Stimulated activated CD8-positive, alpha-beta memory T cell treated with anti-CD3 and anti-CD28 coated beads, Interleukin-4, amount 100 ng/mL, for 1 hour (primary cell): ENCODE measurements around the gene PRR35.
"Not testable (repeated sequence)": the region's sequence is repeated elsewhere in the genome, so short reads cannot be mapped to it uniquely, and the experiment has no call there.

ENCODE experiments used
- DNase-seq, 2 donors: peaks; one replicate each; pipeline ENCODE4 v3.0.0-alpha.2; 2020; ENCODE audit warnings: low read depth in 2 of 2, low spot score in 1 of 2

The PRR35 gene

DNA sequence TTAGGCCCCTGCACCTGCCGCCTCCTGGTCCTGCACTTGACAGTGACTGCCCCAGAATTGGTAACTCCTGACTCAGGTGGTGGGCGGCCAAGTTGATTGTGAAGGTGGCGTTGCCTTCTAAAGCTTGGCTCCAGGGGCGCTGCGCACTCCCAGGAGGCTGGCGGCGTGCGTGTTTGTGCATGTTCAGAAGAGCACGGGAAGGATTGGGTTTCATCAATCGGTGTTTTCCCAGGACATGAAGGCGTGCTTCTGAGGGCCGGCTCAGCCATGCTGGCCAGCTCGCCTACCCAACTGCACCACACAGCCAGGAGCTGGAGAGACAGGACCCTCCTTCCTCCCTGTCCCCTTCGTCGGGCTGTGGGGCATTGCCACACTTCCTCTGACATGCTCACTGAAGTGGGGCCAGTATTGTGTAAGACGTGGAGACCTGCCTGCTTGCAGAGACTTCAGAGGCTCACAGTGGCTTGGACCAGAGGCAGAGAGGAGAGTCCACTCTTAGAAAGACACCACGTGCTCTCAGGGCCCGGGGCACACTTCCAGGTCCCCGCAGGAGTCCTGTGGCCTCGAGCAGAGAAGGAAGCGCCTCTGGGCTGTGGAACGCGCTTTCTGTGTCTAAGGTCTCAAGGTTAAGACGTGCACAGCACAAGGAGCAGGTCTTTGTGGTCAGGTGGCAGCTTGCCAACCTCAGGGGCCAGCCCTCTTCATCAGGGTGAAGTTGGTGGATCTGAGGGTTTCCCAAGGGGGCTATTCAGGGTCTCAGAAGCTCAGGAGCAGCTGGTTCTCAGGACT, 32.5 kb downstream of the PRR35 start:
- DNase-seq, result no peak

DNA sequence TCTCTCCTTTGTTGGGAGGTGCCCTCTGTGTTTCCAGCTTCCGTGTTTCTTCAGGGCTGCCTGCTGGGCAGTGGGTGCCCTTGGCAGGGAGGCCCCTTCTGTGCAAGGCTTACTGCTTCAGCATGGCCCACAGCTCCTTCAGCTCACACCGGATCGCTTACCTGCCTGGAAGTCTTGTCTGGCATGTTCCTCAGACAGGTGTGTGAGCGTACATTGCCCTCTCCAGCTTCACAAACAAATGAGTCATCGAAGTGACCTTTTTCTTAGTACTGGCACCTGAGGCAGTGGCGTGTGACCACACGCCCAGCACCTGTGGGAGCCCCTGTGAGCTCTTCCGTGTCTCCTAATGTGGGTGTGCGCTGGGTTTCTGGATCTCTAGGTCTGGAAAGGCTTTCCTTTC, 33.2 kb downstream of the PRR35 start:
- no peak for DNase-seq

DNA sequence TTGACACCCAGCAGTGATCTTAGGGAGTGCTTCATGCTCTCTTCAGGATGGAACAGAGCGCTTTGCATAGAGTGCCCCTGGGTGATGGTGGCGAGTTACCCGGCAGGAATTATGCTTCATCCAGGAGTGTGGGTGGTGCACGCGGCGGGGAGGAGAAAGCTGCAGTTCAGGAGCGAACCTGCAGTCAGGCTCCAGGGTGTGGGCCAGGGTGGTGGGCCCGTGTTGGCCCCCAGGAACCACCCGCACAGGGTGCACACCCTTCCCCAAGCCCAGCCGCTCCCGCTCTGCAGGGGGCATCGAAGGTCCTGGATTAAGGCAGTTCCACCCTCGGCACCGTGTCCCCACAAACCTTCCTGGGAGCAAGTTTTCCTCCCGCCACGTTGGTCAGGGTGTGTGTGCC, 33.6 kb downstream of the PRR35 start:
- no peak for DNase-seq

DNA sequence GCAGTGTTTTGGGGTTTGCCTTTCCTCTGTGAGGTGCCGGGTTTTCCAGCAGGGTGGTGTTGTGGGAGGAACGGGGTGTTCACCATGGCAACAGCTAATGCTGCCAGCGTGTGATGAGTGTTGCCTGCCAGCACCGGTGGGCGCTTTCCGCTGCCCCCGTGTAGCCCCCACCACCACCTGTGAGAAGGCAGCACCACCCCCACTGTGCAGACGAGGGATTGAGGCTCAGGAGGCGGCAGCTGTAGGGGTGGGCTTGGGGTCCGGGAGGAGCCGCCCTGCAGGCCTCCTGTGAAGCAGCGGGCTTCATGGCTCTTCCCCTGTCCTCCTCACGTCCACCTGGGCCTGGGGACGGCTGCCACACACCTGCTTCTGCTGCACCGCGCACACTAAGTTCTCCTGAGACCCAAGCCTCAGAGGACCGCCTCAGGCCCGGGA, 34.9 kb downstream of the PRR35 start:
- no peak for DNase-seq

DNA sequence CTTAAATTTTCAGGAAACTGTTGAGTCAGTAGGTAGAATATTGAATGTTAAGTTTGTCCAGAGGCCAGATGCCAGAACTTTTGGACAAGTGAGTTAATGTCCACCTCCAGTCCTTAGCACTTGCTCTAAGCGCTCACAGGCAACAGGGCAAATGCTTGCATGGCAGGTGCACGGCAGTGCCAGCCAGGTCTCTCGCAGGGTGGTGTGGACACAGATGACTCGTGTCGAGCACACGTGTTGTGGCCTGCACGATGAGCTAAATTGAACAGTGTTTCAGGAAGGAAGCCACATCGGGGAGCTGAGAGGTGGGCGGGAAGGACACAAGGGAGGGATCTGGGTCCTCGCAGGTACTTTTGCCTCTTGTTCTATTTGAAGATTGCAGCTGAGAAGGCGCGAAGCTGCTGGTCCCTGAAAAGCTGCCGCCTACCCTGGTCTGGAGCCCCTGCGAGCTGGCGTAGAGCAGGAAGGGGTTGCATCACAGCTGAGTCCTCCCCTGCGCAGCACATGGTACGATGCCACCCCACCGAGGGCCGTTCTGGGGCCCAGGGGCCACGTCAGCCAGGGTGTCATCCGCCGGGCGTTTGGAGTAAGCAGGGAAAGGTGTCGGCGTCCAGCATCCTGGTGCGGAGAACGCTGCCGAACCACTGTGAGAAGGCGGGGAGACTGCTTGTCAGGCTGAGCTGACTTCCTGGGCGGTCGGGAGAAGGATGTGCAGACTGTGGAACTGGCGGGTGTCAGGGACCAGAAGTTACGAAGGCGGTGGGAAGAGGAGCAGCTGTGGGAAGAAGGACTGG, 35.9 kb downstream of the PRR35 start:
- no peak for DNase-seq

DNA sequence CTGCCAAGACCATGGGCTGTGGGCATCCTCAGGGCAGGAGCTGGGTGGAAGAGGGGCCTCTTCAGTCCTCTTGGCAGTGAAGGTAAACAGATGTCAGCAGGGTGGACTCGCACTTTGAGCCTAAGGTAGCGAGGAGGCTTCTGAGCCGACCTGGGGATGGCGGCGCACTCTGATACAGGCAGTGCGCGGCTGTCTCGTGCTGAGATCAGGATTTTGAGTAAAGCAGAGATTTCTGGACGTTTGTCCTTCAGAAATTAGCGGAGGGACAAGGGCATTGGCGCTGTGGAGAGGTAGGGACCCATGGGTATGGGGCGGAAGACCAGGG, 36.5 kb downstream of the PRR35 start:
- no peak for DNase-seq

DNA sequence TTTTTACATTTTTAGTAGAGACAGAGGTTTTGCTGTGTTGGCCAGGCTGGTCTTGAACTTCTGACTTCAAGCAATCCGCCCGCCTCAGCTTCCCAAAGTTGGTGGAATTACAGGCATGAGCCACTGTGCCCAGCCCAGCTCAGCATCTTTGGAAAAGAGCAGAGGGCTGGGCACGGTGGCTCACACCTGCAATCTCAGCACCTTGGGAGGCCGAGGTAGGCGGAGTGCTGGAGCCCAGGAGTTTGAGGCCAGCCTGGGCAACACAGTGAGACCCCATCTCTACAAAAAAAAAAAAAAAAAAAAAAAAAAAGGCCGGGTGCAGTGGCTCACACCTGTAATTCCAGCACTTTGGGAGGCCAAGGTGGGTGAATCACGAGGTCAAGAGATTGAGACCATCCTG, 37.5 kb downstream of the PRR35 start:
- not testable (repeated sequence) for DNase-seq

DNA sequence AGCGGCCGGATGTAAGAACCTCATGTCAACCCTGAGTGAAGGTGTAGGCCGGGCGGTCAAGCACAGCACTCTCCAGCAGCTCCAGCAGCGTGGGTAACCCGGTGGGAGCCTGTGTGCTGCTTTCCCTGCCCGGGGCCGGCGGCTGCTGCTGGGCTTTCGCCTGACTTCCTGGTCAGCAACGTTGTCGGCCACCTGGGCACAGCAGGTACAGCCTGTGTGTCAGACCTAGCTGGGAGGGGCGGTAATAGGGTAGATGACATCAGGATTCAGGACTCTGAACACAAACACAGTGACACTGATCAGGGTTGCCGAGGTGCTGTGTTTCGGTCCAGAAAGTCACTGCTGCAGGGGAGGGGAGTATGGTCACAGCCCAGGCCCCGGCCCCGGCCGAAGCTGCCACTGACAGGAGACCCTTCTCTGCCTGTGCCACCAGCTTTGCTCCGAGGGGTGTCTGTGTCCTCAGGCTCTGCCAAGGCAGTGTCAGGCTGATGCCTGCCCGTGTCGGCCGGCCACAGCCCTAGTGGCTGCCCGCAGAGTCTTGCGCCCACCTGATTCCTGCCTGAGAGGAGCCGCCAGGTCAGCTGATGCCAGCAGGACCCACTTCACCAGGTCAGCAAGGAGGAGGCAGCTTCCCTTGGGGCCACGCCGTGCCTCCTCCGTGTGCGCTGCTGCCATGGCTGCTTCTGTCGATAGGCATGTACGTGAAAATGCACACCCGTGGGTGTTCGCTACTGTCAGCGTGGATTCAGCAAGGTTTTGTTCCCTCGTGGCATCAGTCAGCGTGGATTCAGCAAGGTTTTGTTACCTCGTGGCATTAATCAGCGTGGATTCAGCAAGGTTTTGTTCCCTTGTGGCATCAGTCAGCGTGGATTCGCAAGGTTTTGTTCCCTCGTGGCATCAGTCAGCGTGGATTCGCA, 38.9 kb downstream of the PRR35 start:
- DNase-seq, result no peak

DNA sequence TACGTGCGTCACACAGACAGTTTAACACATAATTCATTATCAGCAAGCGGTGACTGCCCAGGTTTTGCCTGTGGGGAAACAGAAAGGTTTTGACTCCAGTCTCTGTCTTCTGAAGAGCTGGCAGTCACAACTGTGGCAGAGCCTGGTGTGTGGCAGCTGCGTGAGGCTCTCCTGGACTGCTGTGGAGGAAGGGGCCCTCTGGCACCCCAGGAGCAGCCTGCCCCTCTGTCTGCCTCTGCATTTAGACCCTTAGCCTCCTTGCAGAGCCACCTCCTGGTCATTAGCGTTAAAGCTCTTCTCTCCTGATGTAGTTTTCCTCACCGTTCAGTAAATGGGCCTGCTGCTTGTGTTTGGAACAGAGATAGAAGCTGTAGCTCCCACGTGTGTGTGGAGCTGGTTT, 40.6 kb downstream of the PRR35 start:
- DNase-seq, result no peak

DNA sequence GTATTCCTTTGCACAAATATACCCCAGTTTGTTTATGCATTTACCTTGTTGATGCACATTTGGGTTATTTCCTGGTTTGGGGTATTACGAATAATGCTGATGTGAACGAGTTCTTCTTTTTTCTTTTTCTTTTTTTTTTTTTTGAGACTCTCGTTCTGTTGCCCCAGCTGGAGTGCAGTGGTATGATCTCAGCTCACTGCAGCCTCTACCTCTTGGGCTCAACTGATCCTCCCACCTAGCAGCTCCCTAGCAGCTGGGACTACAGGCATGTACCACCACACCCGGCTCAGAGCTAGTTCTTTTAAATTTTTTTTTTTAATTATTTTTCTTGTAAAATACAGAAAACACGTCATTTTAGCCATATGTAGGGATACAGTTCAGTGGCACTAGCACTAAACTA, 43.7 kb downstream of the PRR35 start:
- no peak for DNase-seq

DNA sequence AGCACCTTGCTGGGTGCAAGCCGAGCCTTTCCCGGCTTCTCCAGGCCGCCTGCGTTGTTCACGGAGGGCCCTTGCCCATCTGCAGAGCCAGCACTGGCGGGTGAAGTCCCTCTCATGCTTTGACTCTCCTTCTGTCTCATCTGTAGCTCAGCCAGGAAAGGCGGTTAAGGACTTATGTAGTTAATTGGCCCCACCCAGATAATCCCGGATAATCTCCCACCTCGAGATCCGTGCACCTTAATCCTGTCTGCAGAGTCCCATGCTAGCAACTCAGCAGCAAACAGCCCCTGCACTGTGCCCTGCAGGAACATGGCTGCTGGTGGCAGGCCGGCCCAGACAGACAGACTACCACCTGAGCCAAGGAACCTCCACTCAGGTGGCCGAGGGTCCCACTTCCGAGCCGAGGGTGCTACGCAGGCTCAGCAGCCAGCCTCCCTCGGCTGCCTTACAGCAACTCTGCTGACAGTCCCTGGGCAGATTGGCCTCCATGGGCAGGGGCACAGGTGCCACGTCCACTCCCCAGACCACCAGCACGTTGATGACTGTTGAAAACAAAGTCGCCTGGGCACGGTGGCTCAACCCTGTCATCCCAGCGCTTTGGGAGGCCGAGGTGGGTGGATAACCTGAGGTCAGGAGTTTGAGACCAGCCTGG, 46.6 kb downstream of the PRR35 start:
- no peak for DNase-seq

DNA sequence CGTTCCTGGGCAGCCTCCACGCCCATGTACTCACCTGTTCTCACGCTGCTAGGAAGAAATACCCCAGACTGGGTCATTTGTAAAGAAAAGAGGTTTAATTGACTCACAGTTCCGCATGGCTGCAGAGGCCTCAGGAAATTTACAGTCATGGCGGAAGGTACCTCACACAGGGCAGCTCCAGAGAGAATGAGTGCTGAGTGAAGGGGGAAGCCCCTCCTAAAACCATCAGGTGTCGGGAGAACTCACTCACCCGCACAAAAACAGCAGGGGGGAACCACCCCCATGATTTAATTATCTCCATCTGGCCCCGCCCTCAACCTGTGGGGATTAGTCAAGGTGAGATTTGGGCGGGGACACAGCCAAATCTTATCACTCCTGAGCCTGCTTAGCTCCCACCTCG, 47.8 kb downstream of the PRR35 start:
- DNase-seq, result no peak

DNA sequence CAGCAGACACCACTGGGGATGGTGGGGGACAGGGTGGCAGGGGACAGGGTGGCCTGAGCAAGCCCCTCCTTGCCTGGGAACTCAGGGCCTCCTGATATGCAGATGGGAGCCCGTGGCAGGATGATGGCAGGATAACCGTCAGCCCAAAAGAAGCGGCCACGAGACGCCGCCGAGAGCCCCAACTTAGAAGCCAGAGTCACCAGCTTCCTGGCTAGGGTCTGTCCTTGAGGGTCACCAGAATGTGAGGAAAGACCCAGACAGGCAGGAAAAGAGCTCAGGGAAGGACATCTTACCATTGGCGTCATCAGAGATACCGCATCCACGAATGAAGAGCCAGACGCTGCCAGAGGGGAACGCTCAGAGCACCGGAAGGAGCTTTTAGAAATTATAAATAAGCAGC, 49.1 kb downstream of the PRR35 start:
- no peak for DNase-seq

DNA sequence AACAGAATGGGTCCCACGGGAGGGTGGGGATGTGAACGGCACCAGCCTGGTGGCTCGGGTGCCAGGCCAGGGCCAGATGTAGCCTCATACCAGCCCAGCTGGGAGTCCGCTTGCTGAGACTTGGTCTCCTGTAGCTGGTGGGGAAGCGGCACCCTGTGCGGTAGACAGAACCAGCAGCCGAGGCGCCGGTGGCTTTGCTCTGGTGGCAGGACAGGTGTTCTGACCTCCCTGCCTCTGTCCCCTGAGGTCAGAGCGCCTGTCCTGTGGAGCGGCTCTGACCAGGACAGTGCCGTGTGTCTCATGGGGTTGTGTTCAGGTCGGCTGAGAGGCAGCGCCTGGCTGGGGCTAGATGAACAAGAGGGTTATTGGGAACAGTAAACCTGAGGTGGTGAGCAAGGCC, 49.8 kb downstream of the PRR35 start:
- DNase-seq, result no peak

DNA sequence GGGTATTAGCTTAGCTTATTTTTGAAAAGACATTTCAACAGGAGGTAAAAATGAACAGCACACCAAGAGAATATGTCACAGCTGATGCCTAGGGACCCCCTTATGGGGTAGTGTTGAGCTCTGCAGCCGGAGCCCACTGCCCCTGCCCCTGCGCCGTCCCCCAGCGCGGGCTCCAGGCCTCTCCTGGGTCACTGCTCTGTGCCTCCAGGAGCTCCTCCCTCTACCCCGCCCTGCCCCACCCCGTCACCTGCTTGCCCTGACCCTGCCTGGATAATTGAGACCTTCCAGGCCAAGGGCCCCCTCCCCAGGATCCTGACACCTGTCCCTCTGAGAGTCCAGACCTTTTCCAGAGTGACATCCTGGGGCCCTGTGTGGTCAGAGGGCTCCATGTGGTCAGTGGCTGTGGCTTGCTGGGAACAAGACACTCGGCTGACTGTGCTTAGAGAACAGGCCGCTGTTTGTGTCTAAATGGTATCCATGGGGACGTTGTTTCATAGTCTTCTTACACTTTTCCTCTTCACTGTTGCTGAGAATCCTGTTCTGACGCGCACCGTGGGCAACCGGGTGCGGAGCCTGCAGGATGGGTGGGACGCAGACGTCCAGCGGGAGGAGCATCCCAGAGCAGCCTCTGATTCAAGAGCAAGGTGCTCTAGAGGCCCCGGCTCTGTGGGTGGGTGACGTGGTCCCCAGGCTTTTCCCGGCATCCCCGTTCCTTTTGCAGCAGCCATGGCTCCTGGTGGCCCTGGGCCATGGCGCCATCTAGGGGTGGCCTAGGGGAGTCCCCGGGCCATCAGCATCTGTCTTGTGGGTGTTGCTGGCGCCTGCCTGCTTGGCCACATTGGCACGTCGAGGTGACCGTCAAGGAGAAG, 50.6 kb downstream of the PRR35 start:
- peak in 1 of 2 donors; percentile 28 for DNase-seq

DNA sequence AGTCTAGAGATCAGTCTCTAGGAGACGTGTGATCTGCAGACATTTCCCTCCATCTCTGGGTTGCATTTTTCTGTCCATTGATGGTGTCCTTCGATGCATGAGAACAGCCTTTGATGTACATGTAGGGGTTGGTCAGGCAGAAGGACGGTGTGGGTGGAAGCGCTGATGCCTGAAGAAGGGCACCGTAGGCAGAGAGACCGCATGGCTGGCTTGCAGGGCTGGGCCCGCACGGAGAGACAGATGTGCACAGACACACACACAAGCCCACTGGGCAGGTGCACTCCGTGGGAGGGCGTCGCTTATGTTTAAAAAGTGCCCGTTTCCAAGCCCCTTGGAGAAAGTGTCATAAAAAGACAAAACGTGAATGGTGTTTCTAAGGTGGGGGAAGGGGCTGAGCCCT, 54.9 kb downstream of the PRR35 start:
- no peak for DNase-seq
